Astrocyte of the spinal cord (primary cell): ENCODE data around the gene MAGEA2B.
"Not testable (repeated sequence)": the region's sequence is repeated elsewhere in the genome, so short reads cannot be mapped to it uniquely, and the experiment has no call there.

ENCODE experiments used
- DNase-seq: peaks from one replicate; pipeline ENCODE4 v3.0.0; 2011; ENCODE audit warnings: low read depth, low spot score
- H3K4me3 ChIP-seq: 2 replicates; pipeline ENCODE4 v1.5.1; 2011; ENCODE audit warnings: low read depth, mild to moderate bottlenecking, low read length, moderate library complexity
- in situ Hi-C: cut with HindIII; loops from 2 replicates; pipeline ENCODE4 v1.10.0; 2017; ENCODE audit warnings: low sequenced_read_pairs
- TF ChIP-seq, protein P1 (sequence below): IDR thresholded peaks from 2 replicates; pipeline ENCODE4 v1.5.1; 2012; ENCODE audit warnings: low read depth, mild to moderate bottlenecking, low read length, inconsistent platforms

MAGEA2B gene

GRCh38 chrX:152733261-152733975, 19.0 kb downstream of the MAGEA2B start, which contains the start of the genes CSAG1 and MAGEA12:
Gene CSAG1, minus strand, starts transcription at chrX:152733721. Its CDS starts 1,261 bp downstream, at chrX:152732460.
Gene MAGEA12, plus strand, starts transcription at chrX:152733757. Its CDS starts 2,405 bp downstream, at chrX:152736162.
- TF ChIP-seq, protein P1, sequence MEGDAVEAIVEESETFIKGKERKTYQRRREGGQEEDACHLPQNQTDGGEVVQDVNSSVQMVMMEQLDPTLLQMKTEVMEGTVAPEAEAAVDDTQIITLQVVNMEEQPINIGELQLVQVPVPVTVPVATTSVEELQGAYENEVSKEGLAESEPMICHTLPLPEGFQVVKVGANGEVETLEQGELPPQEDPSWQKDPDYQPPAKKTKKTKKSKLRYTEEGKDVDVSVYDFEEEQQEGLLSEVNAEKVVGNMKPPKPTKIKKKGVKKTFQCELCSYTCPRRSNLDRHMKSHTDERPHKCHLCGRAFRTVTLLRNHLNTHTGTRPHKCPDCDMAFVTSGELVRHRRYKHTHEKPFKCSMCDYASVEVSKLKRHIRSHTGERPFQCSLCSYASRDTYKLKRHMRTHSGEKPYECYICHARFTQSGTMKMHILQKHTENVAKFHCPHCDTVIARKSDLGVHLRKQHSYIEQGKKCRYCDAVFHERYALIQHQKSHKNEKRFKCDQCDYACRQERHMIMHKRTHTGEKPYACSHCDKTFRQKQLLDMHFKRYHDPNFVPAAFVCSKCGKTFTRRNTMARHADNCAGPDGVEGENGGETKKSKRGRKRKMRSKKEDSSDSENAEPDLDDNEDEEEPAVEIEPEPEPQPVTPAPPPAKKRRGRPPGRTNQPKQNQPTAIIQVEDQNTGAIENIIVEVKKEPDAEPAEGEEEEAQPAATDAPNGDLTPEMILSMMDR, result no peak
- no peak within 1 kb of the TSS for H3K4me3 ChIP-seq
- DNase-seq, result no peak
- in situ Hi-C loops, result no loop called here

- H3K4me3 ChIP-seq, DNase-seq, in situ Hi-C loops: not testable (repeated sequence)
These were observed 19.9 kb downstream of the MAGEA2B start for GRCh38 chrX:152734143-152734858.

DNA sequence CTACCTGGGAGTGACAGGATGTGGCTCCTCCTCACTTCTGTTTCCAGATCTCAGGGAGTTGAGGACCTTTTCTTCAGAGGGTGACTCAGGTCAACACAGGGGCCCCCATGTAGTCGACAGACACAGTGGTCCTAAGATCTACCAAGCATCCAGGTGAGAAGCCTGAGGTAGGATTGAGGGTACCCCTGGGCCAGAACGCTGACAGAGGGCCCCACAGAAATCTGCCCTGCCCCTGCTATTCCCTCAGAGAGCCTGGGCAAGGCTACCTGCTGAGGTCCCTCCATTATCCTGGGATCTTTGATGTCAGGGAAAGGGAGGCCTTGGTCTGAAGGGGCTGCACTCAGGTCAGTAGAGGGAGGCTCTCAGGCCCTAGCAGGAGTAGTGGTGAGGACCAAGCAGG, 20.7 kb downstream of the MAGEA2B start:
- in situ Hi-C loops, result no loop called here
- DNase-seq, result no peak
- no peak overlapping the region for H3K4me3 ChIP-seq
- TF ChIP-seq, protein P1, result no peak

DNA sequence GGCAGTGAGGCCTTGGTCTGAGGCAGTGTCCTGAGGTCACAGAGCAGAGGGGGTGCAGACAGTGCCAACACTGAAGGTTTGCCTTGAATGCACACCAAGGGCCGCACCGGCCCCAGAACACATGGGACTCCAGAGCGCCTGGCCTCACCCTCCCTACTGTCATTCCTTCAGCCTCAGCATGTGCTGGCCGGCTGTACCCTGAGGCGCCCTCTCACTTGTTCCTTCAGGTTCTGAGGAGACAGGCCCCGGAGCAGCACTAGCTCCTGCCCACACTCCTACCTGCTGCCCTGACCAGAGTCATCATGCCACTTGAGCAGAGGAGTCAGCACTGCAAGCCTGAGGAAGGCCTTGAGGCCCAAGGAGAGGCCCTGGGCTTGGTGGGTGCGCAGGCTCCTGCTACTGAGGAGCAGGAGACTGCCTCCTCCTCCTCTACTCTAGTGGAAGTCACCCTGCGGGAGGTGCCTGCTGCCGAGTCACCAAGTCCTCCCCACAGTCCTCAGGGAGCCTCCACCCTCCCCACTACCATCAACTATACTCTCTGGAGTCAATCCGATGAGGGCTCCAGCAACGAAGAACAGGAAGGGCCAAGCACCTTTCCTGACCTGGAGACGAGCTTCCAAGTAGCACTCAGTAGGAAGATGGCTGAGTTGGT, 21.6 kb downstream of the MAGEA2B start:
- in situ Hi-C loops, result no loop called here
- no peak for DNase-seq
- H3K4me3 ChIP-seq, result no peak overlapping the region
- TF ChIP-seq, protein P1, result no peak

GRCh38 chrX:152736528-152736927, 22.1 kb downstream of the MAGEA2B start:
- DNase-seq, in situ Hi-C loops, H3K4me3 ChIP-seq: not testable (repeated sequence)

DNA sequence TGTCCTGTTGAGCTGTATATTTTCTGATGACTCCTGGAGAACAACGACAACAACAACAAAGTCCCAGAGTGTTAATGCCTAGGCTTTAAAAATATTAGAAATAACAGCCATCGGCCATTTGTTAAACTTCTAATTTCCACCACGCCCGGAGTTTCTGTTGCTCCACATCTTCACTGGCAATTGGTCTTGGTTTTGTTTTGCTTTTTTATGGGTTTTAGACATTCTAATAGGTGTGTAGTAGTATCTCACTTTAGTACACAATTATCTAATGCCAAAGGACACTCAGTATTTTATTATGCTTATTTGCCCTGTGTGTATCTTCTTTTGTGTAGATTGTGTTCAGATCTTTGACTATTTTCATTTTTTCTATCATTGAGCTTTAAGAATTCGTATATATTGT, 24.1 kb downstream of the MAGEA2B start:
- no peak overlapping the region for H3K4me3 ChIP-seq
- DNase-seq, result no peak
- TF ChIP-seq, protein P1, result no peak
- in situ Hi-C loops, result no loop called here

- DNase-seq, in situ Hi-C loops, H3K4me3 ChIP-seq: not testable (repeated sequence)
These were observed 39.5 kb downstream of the MAGEA2B start, which contains the start of gene MAGEA2 for GRCh38 chrX:152753686-152754650. Gene MAGEA2, minus strand, starts transcription at chrX:152753842. Its CDS starts 2,479 bp downstream, at chrX:152751363.

GRCh38 chrX:152754871-152755270, 40.4 kb downstream of the MAGEA2B start:
- in situ Hi-C loops, H3K4me3 ChIP-seq, DNase-seq: not testable (repeated sequence)

DNA sequence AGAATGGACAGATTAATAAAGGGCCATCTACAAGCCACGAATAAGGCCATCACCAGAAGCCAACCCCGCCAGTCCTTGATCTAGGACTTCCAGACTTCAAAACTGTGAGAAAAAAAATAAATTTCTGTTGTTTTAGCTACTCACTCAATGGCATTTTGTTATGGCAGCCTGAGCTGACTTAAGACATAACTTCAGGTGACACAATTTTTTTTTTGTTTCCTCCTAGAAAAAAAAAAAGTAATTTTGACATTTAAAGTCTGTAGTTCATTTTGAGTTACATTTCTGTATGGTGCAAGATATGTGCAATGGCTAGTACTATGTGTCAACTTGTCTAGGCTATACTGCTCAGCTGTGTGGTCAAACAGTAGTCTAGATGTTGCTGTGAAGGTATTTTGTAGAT, 44.5 kb downstream of the MAGEA2B start, which contains the start of gene CSAG3:
Gene CSAG3, plus strand, starts transcription at position 301 of the 400 bp plus-strand sequence.
- H3K4me3 ChIP-seq, in situ Hi-C loops, DNase-seq: not testable (repeated sequence)

- in situ Hi-C loops, DNase-seq, H3K4me3 ChIP-seq: not testable (repeated sequence)
These were observed 45.1 kb downstream of the MAGEA2B start for GRCh38 chrX:152759544-152759943.

GRCh38 chrX:152761582-152761981, 47.2 kb downstream of the MAGEA2B start:
- H3K4me3 ChIP-seq, DNase-seq, in situ Hi-C loops: not testable (repeated sequence)
